GM12891 (cell line): ENCODE data around the gene CSRP3.

Source experiments
- DNase-seq: peaks from one replicate; pipeline ENCODE4 v3.0.0; 2011; ENCODE audit warnings: low spot score; ENCODE audit not compliant: insufficient read length
- FAIRE-seq: peaks from 2 replicates; lab custom pipeline; 2011; peaks lifted over from hg19 to GRCh38; lab: Jason Lieb, UNC
- PAX5 ChIP-seq: IDR thresholded peaks from 2 replicates; pipeline ENCODE4 v1.6.1; 2011; ENCODE audit warnings: low read length, moderate library complexity, mild to moderate bottlenecking; ENCODE audit not compliant: insufficient read depth, severe bottlenecking
- POLR2A ChIP-seq: IDR thresholded peaks from 2 replicates; pipeline ENCODE4 v1.6.1; 2011; ENCODE audit warnings: low read depth, low read length, control low read depth
- POLR2AphosphoS5 ChIP-seq: IDR thresholded peaks from 2 replicates; pipeline ENCODE4 v1.6.1; 2011; ENCODE audit warnings: low read depth, low read length, control low read depth
- POU2F2 ChIP-seq: IDR thresholded peaks from 2 replicates; pipeline ENCODE4 v1.6.1; 2011; ENCODE audit warnings: low read depth, mild to moderate bottlenecking, control low read depth, low read length, moderate library complexity
- SPI1 ChIP-seq: IDR thresholded peaks from 2 replicates; pipeline ENCODE4 v1.6.1; 2011; ENCODE audit warnings: low read depth, low read length, control low read depth
- TAF1 ChIP-seq: IDR thresholded peaks from 2 replicates; pipeline ENCODE4 v1.6.1; 2011; ENCODE audit warnings: low read depth, low read length, control low read depth

Gene CSRP3

DNA sequence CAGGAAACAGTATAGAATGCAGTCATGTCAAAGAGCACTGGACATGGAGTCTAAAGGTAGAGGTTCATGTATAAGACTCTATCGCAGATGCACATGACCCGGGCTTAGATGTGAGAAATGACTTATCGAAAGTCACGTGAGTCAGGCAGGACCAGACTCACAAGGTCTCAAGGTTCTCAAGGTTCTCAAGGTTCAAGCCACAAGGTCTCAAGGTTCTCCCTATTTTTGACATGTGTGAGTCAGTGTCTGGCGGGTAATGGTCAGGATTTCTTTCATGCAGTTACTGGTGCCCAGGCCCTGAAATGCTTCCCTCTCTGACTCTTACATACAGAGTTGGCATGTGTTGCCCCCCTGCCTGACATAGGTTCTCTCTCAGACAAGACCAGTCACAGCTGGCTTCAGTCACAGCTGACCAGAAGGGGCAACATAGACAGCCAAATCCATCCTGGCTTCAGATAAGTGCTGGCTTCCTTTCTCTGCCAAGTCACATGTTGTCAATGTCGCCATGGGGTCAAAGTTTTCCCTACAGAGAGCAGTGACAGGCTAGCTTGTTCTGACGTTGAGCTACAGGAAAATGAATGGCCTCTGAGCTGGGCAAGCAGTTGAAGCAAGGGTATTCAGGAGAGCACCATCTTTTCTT is 10.1 kb downstream of the CSRP3 start:
- no peak for TF ChIP-seq SPI1
- TF ChIP-seq POLR2A: no peak
- TF ChIP-seq TAF1: no peak
- TF ChIP-seq POU2F2: no peak
- no peak for TF ChIP-seq PAX5
- no peak for TF ChIP-seq POLR2AphosphoS5
- DNase-seq (no peak), FAIRE-seq (no peak)

DNA sequence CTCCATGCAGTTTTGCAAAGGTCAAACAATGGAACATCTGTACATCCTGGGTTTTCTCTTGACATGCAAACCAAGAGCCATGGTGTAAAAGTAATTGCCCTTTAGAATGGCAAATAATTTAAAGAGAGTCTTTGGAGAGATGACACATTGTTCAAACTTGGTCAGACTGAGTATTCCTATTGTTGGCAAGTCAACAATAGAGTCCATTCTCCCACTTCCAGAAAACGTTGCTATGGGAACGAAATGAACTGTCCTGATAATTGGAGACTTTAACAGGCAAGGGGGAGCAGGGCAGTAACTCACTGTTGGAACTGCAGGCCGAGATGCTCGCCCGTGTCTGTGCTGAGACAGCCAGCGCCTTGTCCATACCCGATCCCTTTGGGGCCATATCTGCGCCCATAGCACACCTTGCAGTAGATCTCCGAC is 13.9 kb downstream of the CSRP3 start:
- FAIRE-seq (no peak), DNase-seq (no peak)
- TF ChIP-seq TAF1 (no peak), POLR2A (no peak), SPI1 (no peak), PAX5 (no peak), POLR2AphosphoS5 (no peak), POU2F2 (no peak)

- FAIRE-seq: no peak
- no peak for DNase-seq
- TF ChIP-seq POLR2A (no peak), POU2F2 (no peak), PAX5 (no peak), POLR2AphosphoS5 (no peak), TAF1 (no peak), SPI1 (no peak)
These were observed 14.5 kb downstream of the CSRP3 start for GRCh38 chr11:19187114-19187832.

DNA sequence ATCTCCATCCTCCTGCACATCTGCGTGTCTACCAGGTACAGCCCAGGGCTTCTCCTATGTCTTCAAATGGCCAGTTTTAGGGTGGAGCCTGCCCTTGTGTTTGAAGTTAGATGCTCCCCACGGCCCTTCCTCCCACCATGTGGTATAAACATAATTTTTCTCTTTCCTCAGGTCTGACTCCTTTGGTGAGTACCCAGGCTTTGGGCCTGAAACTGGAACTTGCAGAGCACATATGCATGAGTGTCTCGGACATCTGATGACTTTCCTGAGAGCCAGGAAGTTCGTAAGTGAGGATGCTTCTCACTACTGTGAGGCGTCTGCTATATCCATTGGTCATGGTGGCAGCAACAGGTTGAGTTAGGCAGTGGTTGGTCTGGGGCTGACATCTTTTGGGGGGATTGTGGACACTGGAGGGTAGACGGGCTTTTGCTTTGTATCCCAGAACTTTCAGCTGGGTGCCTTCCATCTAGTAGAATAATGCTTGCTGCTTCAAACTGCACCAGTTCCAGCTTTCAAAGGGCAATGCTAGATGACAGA is 16.2 kb downstream of the CSRP3 start:
- TF ChIP-seq POLR2A: no peak
- no peak for TF ChIP-seq TAF1
- no peak for TF ChIP-seq POLR2AphosphoS5
- TF ChIP-seq PAX5: no peak
- TF ChIP-seq SPI1: no peak

GRCh38 chr11:19185036-19185435 is 16.7 kb downstream of the CSRP3 start:
- TF ChIP-seq POLR2AphosphoS5 (no peak), SPI1 (no peak), TAF1 (no peak), PAX5 (no peak), POLR2A (no peak)
- FAIRE-seq (no peak), DNase-seq (no peak)

More for the DNA sequence above, 16.2 kb downstream of the CSRP3 start:
- FAIRE-seq (no peak), DNase-seq (no peak)

DNA sequence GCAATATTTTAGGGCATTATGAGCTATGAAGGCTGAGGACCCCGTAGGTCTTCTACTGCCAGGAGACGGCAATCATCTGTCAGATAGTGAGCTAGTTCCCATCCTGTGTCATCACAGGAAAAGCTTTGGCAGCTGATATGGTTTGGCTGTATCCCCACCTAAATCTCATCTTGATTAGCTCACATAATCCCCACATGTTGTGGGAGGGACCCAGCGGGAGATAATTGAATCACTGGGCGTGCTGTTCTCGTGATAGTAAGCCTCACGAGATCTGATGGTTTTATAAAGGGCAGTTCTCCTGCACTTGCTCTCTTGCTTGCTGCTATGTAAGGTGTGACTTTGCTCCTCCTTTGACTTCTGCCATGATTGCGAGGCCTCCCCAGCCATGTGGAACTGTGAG is 18.1 kb downstream of the CSRP3 start:
- TF ChIP-seq PAX5: no peak
- no peak for TF ChIP-seq TAF1
- no peak for TF ChIP-seq POLR2A
- TF ChIP-seq SPI1: no peak
- no peak for TF ChIP-seq POU2F2
- TF ChIP-seq POLR2AphosphoS5: no peak
- FAIRE-seq (no peak), DNase-seq (no peak)

DNA sequence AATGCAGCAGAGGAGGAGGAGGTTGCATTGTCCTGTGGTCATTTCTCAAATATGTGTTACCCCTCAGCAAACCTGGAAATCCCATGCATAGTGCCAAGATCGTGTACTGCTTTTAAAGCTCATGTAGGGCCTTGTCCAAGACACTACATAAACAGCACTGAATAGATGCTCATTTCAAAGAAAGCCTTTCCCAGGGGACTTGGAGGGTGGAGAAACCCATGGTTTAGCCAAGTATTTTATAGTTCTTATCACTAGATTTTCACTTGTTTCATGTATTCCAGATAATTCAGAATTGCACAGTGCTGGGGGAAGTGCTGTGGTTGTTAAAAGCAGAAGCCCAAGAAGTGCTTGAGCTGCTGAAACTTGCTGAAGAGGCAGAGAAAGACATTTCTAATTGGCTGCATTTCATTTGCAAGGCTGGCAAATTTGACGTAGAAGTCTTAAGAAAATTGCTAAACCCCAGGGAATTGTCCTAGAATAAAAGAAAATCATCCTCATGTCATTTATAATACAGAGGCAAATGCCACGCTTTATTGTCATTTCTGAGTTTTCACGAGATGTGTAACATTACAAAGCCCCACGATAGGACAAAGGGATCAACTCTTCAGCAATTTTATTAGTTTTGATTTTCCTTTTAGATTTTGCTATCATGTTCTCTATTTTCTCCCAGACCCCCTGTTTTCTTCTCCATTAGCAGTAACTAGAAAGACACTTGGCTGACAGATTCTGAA is 20.1 kb downstream of the CSRP3 start:
- DNase-seq: no peak
- FAIRE-seq: no peak
- TF ChIP-seq SPI1 (no peak), POLR2AphosphoS5 (no peak), POLR2A (no peak), POU2F2 (no peak), PAX5 (no peak), TAF1 (no peak)

DNA sequence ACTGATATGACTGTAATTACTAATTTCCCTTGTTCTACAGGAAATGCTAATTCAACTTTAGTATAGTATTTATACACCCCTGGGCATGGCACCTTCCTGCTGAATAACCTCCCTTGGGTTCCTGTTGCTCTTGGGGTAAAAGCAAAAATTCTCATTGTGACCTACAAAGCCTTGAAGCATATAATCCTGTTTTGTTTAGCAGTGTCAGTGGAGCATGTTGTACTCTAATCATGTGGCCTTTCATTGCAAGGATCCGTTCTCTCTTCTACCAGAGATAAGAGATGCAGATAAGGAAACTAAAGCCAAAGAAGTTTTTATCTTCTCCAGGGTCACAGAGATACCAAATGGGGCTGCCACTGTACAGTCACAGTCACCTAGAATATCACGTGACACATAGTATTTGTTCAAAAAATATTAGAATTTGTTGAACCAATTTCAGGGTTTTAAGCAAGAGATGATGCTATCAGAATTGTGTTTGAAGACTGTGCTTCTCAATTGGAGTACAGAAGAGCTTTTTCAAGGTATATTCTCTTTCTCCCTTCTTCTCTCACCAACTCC is 25.1 kb downstream of the CSRP3 start:
- no peak for TF ChIP-seq POU2F2
- TF ChIP-seq SPI1: no peak
- TF ChIP-seq POLR2A: no peak
- no peak for TF ChIP-seq POLR2AphosphoS5
- no peak for TF ChIP-seq TAF1
- TF ChIP-seq PAX5: no peak
- DNase-seq (no peak), FAIRE-seq (no peak)
